HG03039 (cell line): Measurements from ENCODE around the gene QRICH1.
A peak's percentile ranks its signal among the peaks of the same experiment; 100 is the strongest.
"Not testable (repeated sequence)": the region's sequence is repeated elsewhere in the genome, so short reads cannot be mapped to it uniquely, and the experiment has no call there.

ENCODE experiments used
- ATAC-seq: cut with Tn5 transposase; IDR thresholded peaks from one replicate; pipeline ENCODE4 v1.9.1; 2021; ENCODE audit warnings: mild to moderate bottlenecking, moderate library complexity; ENCODE audit not compliant: unreplicated experiment

The QRICH1 gene

DNA sequence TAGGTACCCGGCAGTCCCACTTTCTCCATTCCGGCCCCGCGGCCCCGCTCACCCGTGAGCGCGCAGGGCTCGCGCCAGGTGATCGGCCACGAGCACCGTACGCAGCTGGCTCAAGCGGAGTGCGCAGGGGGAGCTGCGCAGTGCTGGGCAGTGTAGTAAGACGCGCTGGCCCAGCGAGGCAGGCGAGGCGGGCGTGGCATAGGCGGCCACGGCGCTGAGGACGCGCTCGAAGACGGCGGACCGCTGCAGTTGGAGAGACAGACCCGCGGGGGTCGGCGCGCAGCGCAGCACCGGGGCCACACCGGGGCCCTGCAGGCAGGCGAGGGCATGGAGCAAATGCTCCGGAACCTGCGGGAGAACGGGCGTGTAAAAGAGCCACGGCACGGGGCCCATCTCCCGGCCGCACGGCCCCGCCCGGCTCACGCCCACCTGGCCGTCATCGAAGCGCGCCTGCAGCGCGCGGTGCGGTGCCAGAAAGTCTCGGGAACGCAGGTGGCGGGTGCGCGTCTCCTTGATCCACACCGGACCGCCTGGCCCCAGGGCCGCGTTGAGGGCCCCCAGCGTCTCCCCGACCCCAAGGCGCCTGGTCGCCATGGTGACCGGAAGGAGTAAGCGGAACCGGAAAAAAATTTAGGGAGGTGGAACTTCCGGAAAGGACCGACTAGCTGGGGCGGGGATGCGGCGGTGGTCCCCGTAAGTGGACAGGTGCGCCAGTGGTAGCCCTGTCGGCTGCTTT, 75.7 kb downstream of the QRICH1 start, which contains the start of gene DALRD3:
TSS of gene DALRD3 (minus strand) at position 610 of the 736 bp plus-strand sequence. CDS start at position 594, 16 bp downstream.
- no peak for ATAC-seq

DNA sequence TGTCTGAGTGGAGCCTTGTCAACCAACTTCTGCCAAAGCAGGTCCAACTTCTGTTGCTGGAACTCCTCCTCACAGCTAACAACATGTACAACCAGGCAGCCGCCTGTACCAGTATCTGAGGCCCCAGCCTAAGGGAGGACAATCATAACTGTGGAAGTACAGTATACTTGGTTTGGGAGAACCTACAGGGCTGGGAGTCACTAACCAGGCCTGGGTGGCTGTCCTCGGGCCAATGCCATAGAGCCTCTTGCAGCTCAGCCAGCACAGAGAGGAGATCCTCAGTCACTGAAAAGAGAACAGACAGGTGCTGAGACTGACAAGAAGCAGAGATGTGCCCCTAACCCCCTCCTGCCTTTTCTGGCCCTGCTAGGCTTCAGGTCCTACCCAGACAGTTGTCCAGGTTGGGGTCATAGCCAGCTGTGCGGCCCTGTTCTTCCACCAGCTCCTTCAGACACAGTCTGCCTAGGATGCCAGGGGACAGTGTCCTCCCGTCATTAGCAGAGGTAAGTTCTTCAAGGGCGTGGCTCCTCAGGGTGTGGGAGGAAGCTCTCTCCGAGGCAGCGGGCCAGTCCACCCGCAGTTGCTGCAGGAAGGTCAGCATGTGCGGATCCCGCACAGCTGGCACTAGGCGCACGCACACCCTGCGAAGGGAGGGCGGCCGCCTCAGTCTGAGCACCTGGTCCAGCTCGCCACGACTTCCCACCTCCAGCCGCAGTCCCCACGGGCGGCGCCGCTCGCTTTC, 76.5 kb downstream of the QRICH1 start:
- ATAC-seq, result no peak

- no peak for ATAC-seq
Observed at GRCh38 chr3:49016414-49017228, 77.2 kb downstream of the QRICH1 start.

GRCh38 chr3:49015765-49016164, 78.1 kb downstream of the QRICH1 start:
- ATAC-seq, result no peak

DNA sequence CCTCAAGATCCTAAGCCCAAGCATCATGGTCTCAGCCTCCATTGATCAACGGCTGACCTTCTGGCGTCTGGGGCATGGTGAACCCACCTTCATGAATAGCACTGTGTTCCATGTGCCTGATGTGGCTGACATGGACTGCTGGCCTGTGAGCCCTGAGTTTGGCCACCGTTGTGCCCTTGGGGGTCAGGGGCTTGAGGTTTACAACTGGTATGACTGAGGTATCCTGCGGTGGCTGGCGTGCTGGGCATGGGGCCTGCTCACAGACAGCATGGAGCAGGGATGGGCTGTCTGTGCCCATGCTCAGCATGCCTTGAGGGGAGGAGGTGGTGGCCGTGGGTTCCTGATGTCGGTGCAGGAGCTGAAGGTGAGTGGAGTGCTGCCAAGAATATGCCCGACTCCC, 78.8 kb downstream of the QRICH1 start:
- no peak for ATAC-seq

DNA sequence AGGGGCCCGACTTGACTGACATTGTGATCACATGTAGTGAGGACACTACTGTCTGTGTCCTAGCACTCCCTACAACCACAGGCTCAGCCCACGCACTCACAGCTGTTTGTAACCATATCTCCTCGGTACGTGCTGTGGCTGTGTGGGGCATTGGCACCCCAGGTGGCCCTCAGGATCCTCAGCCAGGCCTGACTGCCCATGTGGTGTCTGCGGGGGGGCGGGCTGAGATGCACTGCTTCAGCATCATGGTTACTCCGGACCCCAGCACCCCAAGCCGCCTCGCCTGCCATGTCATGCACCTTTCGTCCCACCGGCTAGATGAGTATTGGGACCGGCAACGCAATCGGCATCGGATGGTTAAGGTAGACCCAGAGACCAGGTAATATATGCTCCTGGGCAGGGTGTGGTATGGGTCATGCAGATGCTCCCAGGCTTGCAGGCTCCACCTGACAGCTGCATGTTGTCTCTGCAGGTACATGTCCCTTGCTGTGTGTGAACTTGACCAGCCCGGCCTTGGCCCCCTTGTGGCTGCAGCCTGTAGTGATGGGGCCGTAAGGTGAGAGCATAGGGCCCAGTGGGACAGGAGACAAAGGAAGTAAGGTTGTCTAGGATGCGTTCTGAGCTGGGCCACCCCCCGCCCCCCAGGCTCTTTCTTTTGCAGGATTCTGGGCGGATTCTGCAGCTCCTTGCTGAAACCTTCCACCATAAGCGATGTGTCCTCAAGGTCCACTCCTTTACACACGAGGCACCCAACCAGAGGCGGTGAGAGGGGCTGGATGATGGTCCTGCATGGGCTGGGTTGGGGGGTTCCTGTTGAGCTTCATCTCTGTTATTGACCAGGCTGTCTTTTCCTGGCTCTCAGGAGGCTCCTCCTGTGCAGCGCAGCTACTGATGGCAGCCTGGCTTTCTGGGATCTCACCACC, 79.9 kb downstream of the QRICH1 start:
- no peak for ATAC-seq

- ATAC-seq, result no peak
Observed at GRCh38 chr3:49013113-49013737, 80.6 kb downstream of the QRICH1 start.

DNA sequence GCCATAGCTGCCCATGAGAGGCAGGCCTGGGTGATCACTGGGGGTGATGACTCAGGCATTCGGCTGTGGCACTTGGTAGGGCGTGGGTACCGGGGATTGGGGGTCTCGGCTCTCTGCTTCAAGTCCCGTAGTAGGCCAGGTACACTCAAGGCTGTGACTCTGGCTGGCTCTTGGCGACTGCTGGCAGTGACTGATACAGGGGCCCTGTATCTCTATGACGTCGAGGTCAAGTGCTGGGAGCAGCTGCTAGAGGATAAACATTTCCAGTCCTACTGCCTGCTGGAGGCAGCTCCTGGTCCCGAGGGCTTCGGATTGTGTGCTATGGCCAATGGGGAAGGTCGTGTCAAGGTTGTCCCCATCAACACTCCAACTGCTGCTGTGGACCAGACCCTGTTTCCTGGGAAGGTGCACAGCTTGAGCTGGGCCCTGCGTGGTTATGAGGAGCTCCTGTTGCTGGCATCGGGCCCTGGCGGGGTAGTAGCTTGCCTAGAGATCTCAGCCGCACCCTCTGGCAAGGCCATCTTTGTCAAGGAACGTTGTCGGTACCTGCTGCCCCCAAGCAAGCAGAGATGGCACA, 81.3 kb downstream of the QRICH1 start:
- no peak for ATAC-seq

DNA sequence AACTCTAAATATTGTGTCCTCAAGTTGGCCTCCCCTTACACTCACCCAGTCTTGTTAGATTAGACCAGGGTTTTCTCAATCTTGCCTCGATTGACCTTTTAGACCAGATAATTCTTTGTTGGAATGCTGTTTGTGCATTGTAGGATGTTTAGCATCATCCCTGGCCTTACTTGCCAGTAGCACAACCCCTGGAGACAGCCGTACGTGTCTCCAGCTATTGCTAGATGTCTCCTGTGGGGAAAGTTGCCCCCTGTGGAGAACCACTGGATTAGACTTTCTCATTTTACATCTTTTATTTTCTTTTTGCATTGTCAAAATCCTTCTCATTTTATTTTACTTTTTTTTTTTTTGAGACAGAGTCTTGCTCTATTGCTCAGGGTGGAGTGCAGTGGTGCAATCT, 84.5 kb downstream of the QRICH1 start:
- no peak for ATAC-seq

- not testable (repeated sequence) for ATAC-seq
Observed at GRCh38 chr3:49008627-49009026, 85.2 kb downstream of the QRICH1 start.

- peak; percentile 39 for ATAC-seq
Observed at GRCh38 chr3:49007771-49008528, 85.9 kb downstream of the QRICH1 start.

DNA sequence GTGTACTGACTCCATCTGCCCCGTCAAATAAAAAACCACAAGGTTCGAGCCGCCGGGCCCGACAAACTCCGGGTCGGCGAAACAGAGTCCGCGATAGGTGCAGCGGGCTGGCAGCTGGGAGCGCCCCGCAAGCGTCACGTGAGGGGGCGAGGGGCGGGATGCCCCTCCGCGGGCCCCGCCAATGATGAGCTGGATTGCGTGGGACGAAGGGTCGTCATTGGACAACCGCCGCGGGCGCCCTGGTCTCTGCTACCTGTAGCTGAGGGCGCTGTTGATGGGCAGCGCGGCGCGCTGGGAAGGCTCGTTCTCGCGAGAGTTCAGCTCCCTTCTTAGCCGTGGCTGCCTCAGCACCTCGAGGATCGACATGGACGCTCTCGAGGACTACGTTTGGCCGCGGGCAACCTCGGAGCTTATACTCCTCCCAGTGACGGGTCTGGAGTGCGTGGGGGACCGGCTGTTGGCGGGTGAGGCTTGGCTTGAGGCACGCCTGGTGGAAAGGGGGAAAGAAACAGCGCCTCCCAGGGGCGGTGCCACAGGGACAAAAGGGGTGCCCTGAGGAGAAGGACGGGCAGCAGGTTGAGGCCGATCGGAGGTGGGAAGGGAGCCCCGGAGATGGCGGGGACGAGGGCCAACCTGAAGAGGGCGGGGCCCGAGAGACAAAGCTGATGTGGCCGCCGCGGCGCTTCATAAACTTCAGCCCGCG, 86.7 kb downstream of the QRICH1 start, which contains the start of gene WDR6:
TSS of gene WDR6 (plus strand) at position 324 of the 703 bp plus-strand sequence. CDS start at position 365, 41 bp downstream.
- peak; percentile 76 for ATAC-seq

DNA sequence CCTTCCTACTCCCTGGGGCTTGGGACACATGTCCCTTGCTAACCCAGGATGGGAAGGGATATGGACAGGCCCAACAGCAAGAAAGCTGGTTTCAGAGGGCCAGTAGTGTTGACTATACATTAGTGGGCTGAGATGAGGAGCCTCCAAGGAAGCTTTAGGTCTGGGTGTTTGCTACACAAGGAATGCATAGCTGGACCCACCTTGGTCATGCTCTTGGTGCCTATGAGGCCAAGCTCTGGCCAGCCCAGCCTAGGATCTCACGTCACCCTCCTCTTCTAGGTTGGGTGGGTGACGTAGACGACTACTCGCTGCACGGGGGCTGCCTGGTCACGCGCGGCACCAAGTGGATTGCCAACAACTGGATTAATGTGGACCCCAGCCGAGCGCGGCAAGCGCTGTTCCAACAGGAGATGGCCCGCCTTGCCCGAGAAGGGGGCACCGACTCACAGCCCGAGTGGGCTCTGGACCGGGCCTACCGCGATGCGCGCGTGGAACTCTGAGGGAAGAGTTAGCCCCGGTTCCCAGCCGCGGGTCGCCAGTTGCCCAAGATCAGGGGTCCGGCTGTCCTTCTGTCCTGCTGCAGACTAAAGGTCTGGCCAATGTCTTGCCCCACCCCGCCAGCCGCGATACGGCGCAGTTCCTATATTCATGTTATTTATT, 87.3 kb downstream of the QRICH1 start:
- ATAC-seq, result no peak

- no peak for ATAC-seq
Observed at GRCh38 chr3:49005998-49006397, 87.9 kb downstream of the QRICH1 start.

DNA sequence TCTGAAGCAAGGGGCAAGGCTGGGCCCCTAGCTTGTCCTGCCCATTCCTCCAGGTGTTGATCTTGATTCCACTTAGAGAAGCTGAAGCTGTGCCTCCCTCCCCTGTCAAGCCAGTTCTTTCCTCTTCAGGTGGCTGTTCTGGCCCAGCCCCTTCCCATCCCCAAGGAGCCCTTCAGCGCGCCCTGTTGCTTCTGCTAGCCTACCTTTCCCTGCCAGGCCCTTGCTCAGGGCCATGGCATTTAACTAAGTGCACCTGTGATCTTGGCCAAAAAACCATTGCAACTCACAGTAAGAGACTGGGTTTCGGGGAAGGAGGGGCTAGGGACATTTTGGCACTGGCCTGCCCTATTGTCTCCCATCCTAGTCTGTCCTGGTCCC, 88.6 kb downstream of the QRICH1 start:
- ATAC-seq, result no peak

- no peak for ATAC-seq
Observed at GRCh38 chr3:49004352-49005302, 89.2 kb downstream of the QRICH1 start.
